ENCODE measurements around the gene OR4K14.

The OR4K14 gene, protein sequence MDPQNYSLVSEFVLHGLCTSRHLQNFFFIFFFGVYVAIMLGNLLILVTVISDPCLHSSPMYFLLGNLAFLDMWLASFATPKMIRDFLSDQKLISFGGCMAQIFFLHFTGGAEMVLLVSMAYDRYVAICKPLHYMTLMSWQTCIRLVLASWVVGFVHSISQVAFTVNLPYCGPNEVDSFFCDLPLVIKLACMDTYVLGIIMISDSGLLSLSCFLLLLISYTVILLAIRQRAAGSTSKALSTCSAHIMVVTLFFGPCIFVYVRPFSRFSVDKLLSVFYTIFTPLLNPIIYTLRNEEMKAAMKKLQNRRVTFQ

DNA sequence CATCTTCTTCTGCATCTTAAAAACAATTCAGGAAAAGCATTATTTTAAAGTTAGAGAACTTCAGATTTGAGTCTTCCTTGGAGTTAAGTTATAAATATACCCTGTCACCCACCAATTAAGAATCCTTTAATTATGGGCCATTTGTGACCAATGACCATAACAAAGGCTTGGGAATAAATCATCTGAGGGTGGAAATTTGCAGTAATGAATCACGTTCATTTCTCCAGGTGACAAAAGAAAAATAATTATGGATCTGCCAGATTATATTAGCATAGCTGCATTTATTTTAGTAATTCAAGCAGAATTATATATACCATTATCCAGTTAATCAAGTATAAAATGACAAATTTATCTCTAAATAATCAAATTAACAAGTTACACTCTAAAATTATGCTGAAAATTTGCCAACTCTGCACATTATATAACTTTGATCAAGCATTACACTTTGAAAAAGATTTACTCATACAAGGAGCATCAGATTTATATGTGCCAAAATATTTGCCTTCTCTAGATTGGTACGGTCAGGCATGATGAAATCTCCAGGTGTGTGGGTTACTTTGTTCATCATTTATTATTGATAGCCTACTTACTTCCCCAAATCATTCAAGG is at the start of gene OR4K14:
Gene OR4K14, minus strand, starts transcription at position 51 of the 609 bp plus-strand sequence. CDS start 4,114 bp downstream, outside the sequence.
- no peak for DNase-seq (ENCODE audit: low read depth)
- TF ChIP-seq, protein P1, sequence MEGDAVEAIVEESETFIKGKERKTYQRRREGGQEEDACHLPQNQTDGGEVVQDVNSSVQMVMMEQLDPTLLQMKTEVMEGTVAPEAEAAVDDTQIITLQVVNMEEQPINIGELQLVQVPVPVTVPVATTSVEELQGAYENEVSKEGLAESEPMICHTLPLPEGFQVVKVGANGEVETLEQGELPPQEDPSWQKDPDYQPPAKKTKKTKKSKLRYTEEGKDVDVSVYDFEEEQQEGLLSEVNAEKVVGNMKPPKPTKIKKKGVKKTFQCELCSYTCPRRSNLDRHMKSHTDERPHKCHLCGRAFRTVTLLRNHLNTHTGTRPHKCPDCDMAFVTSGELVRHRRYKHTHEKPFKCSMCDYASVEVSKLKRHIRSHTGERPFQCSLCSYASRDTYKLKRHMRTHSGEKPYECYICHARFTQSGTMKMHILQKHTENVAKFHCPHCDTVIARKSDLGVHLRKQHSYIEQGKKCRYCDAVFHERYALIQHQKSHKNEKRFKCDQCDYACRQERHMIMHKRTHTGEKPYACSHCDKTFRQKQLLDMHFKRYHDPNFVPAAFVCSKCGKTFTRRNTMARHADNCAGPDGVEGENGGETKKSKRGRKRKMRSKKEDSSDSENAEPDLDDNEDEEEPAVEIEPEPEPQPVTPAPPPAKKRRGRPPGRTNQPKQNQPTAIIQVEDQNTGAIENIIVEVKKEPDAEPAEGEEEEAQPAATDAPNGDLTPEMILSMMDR (IDR thresholded peaks at IDR 0.05; ENCODE audit: insufficient read depth, low read depth, low read length, missing control alignments) = no peak
- no peak within 1 kb of the TSS for H3K4me3 ChIP-seq (ENCODE audit: low read depth, low read length)

DNA sequence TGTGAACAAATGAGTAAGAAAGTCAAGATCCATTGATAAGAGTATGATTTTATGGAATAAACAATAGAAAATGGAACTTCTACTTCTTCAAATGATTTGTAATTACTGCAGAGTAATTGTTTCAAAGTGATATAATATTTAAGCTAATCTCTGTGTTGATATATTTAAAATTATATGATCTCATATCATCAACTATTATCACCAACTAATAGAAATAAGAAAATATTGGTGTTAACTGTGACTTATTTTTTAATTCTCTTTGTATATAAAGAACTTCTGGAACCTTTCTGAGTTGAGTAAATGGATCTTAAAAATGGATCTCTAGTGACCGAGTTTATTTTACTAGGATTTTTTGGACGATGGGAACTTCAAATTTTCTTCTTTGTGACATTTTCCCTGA is 40.6 kb upstream of the OR4K14 start, which contains the start of gene OR4L1:
Gene OR4L1, plus strand, starts transcription at position 301 of the 400 bp plus-strand sequence. Its CDS starts 0 bp downstream, at position 301.
- TF ChIP-seq, protein P1 (IDR thresholded peaks at IDR 0.05; ENCODE audit: insufficient read depth, low read depth, low read length, missing control alignments) = no peak
- DNase-seq (ENCODE audit: low read depth) = no peak
- no peak within 1 kb of the TSS for H3K4me3 ChIP-seq (ENCODE audit: low read depth, low read length)

DNA sequence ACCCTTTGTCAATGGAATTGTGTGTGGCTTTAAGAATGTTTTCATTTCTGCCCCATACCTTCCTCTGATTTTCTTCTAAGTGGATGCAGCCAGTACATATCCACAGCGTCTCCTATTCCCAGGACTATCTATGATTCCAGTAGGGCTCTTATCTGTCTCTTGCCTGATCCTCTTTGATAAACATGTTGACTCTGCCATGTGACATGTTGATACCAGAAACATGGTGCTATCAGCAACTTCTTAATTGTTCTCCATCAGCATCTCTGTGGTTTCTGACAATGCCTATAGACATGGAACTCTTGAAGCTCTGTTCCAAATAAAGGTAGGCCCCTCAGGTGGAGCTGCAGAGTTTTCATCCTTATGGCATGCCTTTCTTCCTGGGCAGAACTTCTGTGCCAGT is 29.1 kb upstream of the OR4K14 start:
- TF ChIP-seq, protein P1 (IDR thresholded peaks at IDR 0.05; ENCODE audit: insufficient read depth, low read depth, low read length, missing control alignments) = no peak
- H3K4me3 ChIP-seq (ENCODE audit: low read depth, low read length) = no peak overlapping the region
- DNase-seq (ENCODE audit: low read depth) = no peak

DNA sequence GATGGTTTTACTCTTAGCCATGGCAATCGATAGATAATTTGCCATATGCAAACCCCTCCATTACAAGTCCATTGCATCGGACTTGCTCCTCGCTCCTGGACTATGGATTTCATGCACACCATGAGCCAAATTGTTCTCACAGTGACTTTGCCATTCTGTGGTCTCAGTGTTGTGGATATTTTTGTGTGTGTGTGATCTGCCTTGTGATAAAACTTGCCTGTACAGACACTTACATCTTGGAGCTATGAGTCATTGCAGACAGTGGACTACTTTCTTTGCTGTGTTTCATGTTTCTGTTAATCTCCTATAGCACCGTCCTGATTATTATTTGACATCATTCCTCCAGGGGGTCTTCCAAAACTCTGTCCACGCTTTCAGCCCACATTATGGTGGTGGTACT is 25.1 kb upstream of the OR4K14 start:
- TF ChIP-seq, protein P1 (IDR thresholded peaks at IDR 0.05; ENCODE audit: insufficient read depth, low read depth, low read length, missing control alignments) = no peak
- no peak overlapping the region for H3K4me3 ChIP-seq (ENCODE audit: low read depth, low read length)
- no peak for DNase-seq (ENCODE audit: low read depth)

DNA sequence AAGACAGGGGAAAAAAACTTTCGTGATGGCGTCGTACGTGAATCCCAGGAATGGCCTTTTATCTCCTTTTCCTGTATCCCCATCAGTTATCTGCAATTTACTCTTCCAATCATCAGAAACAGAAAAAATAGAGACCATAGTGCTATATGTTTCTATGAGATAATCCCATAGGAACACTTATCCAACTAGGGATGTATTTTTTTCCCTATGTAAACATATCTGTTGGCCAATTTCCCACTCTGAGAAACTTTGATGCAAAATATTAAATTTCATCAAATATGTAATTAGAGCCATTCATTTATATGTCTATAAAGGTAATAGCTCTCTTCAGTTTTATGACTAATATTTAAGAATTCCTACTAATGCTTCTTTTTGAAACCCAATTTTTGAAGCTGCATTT is 16.8 kb upstream of the OR4K14 start, which contains the start of gene OR4K13:
Gene OR4K13, minus strand, starts transcription at position 101 of the 400 bp plus-strand sequence. CDS start 1,280 bp downstream, outside the sequence.
- no peak within 1 kb of the TSS for H3K4me3 ChIP-seq (ENCODE audit: low read depth, low read length)
- no peak for DNase-seq (ENCODE audit: low read depth)
- TF ChIP-seq, protein P1 (IDR thresholded peaks at IDR 0.05; ENCODE audit: insufficient read depth, low read depth, low read length, missing control alignments) = no peak

DNA sequence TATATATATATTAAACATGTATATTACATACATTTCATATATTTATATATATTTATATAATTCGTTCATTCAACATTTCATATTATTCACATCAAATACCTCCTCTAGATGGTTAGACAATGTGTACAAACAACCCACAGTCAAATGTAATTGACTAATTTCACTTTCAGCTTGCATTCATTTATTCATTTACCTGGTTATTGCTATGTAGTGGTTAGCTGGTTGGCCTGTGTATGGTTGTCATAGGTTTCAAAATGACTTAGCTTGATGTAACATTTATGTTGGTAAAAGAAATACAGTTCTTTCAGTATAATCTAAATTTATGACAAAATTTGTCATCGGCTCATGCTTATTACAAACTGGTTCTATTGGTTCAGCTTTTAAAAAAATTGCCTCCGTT is 16.3 kb upstream of the OR4K14 start:
- TF ChIP-seq, protein P1 (IDR thresholded peaks at IDR 0.05; ENCODE audit: insufficient read depth, low read depth, low read length, missing control alignments) = no peak
- no peak for DNase-seq (ENCODE audit: low read depth)
- H3K4me3 ChIP-seq (ENCODE audit: low read depth, low read length) = no peak overlapping the region

All from GM12865 (cell line).